ENCODE data around the gene NPAS3.

DNA sequence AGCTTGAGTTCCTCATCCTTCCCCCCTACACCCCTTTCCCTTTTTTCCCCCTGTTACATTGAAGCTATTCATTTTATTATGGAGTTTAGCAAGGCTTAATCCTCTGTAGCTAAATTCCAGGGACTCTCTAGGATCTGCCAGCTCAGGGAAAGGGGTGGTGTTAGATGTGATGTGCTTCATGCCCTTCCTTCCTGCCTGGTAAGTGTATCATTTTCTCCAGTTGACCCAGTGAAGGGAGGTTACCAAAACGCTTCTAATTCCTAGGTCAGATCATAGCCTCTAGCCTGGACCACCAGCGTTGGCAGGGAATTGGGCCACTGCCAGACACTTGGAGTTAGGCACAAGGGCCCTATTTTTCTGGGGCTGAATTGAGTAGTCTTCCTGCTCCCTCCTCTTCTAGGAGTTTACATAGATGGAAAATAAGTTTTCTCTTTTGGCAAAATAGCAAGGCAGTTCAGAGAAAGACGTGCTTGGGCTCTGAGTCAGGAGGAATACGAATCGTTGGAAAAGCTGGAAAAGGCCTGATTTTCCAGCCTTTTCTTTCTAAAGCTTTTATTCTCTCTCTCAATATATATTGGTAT is 88.3 kb downstream of the NPAS3 start:
- TF ChIP-seq POLR2A (IDR thresholded peaks at IDR 0.05) (no peak), CTCF (IDR thresholded peaks at IDR 0.05) (no peak)
